ENCODE results near the gene SLC2A13. TPM values are rescaled to one million over a fixed set of nuclear protein-coding genes. Genes with fewer than 3 reads are reported as not detected.
"Not testable (repeated sequence)": the region's sequence is repeated elsewhere in the genome, so short reads cannot be mapped to it uniquely, and the experiment has no call there.

SLC2A13 gene
- total RNA-seq, 1 experiment from 2014 or later = 47.9 TPM

GRCh38 chr12:39935839-39936238, 170.0 kb downstream of the SLC2A13 start:
- no peak for DNase-seq (ENCODE audit: extremely low read depth, low read depth)

- no peak for DNase-seq (ENCODE audit: extremely low read depth, low read depth)
Observed at GRCh38 chr12:39935275-39935674, 170.6 kb downstream of the SLC2A13 start.

GRCh38 chr12:39931857-39932256, 174.0 kb downstream of the SLC2A13 start:
- DNase-seq (ENCODE audit: extremely low read depth, low read depth) = no peak

- no peak for DNase-seq (ENCODE audit: extremely low read depth, low read depth)
Observed at GRCh38 chr12:39931231-39931630, 174.7 kb downstream of the SLC2A13 start.

- DNase-seq (ENCODE audit: extremely low read depth, low read depth) = no peak
Observed at GRCh38 chr12:39930101-39930500, 175.8 kb downstream of the SLC2A13 start.

- DNase-seq (ENCODE audit: extremely low read depth, low read depth) = no peak
Observed at GRCh38 chr12:39928181-39928899, 177.5 kb downstream of the SLC2A13 start.

- DNase-seq (ENCODE audit: extremely low read depth, low read depth) = no peak
Observed at GRCh38 chr12:39923364-39923763, 182.5 kb downstream of the SLC2A13 start.

GRCh38 chr12:39922598-39922997, 183.3 kb downstream of the SLC2A13 start:
- DNase-seq (ENCODE audit: extremely low read depth, low read depth) = not testable (repeated sequence)

GRCh38 chr12:39920647-39921046, 185.2 kb downstream of the SLC2A13 start:
- DNase-seq (ENCODE audit: extremely low read depth, low read depth) = no peak

- no peak for DNase-seq (ENCODE audit: extremely low read depth, low read depth)
Observed at GRCh38 chr12:39920222-39920621, 185.7 kb downstream of the SLC2A13 start.

- no peak for DNase-seq (ENCODE audit: extremely low read depth, low read depth)
Observed at GRCh38 chr12:39919790-39920189, 186.1 kb downstream of the SLC2A13 start.

- no peak for DNase-seq (ENCODE audit: extremely low read depth, low read depth)
Observed at GRCh38 chr12:39915249-39915648, 190.6 kb downstream of the SLC2A13 start.

GRCh38 chr12:39912211-39912980, 193.5 kb downstream of the SLC2A13 start:
- DNase-seq (ENCODE audit: extremely low read depth, low read depth) = no peak

GRCh38 chr12:39906237-39906636, 199.6 kb downstream of the SLC2A13 start:
- DNase-seq (ENCODE audit: extremely low read depth, low read depth) = no peak

GRCh38 chr12:39905152-39905551, 200.7 kb downstream of the SLC2A13 start:
- DNase-seq (ENCODE audit: extremely low read depth, low read depth) = no peak

- no peak for DNase-seq (ENCODE audit: extremely low read depth, low read depth)
Observed at GRCh38 chr12:39902821-39903220, 203.1 kb downstream of the SLC2A13 start.

GRCh38 chr12:39897315-39897714, 208.6 kb downstream of the SLC2A13 start:
- DNase-seq (ENCODE audit: extremely low read depth, low read depth) = no peak

GRCh38 chr12:39893388-39893787, 212.5 kb downstream of the SLC2A13 start:
- DNase-seq (ENCODE audit: extremely low read depth, low read depth) = not testable (repeated sequence)

GRCh38 chr12:39892146-39892545, 213.7 kb downstream of the SLC2A13 start:
- no peak for DNase-seq (ENCODE audit: extremely low read depth, low read depth)

- no peak for DNase-seq (ENCODE audit: extremely low read depth, low read depth)
Observed at GRCh38 chr12:39887856-39888255, 218.0 kb downstream of the SLC2A13 start.

GRCh38 chr12:39886106-39886505, 219.8 kb downstream of the SLC2A13 start:
- no peak for DNase-seq (ENCODE audit: extremely low read depth, low read depth)

GRCh38 chr12:39884616-39885125, 221.2 kb downstream of the SLC2A13 start:
- DNase-seq (ENCODE audit: extremely low read depth, low read depth) = no peak
